HG02678 (cell line): ENCODE data around the gene SGCD.
A peak's percentile ranks its signal among the peaks of the same experiment; 100 is the strongest.

Experiments
- ATAC-seq: cut with Tn5 transposase; IDR thresholded peaks from one replicate; pipeline ENCODE4 v1.9.1; 2021; ENCODE audit warnings: mild to moderate bottlenecking, moderate library complexity; ENCODE audit not compliant: unreplicated experiment

Gene SGCD

DNA sequence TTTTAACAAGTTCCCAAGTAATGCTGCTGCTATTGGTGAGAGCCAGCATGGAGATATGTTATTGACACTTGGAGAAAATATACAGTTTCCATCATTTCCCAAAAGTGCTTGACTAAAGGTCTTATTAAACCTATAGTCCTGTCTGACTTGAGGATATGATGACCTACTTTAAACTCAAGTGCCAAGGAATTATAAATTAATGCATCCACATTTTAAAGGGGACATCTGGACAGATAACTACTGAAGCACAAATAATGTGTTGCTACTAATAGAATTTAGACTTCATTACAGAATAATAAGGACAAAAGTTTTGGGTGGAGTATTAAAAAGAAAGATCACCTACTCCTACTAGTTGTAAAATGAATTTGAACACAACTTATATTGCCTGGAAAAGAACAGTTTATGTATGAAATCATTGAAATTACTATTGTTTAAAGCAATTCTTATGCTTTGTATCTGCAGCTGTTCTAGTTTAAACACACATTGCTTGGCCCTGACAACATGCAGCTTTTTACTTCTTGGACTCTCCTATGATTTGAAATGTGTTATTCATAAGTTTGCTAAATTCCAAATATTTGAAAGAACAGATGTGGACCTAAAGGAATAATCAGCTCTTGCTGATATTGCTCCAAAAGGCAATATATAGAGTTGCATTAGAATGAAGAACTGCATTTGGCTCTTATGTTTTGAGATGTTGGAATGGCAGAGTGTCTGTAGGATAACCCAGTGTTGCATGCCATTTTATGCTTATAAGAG is 73.4 kb downstream of the SGCD start:
- no peak for ATAC-seq

DNA sequence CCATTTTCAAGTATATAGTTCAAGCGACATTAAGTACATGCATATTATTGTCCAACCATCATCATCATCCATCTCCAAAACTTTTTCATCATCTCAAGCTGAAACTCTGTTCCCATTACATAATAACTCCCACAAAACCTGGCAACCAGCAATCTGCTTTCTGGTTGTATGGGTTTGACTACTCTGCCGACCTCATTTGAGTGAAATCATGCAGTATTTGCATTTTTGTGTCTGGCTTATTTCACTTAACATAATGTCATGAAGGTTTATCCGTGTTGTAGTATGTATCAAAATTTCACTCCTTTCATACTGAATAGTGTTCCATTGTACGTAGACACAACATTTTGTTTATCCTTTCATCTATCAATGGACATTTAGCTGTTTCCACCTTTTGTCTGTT is 74.8 kb downstream of the SGCD start:
- ATAC-seq = no peak

DNA sequence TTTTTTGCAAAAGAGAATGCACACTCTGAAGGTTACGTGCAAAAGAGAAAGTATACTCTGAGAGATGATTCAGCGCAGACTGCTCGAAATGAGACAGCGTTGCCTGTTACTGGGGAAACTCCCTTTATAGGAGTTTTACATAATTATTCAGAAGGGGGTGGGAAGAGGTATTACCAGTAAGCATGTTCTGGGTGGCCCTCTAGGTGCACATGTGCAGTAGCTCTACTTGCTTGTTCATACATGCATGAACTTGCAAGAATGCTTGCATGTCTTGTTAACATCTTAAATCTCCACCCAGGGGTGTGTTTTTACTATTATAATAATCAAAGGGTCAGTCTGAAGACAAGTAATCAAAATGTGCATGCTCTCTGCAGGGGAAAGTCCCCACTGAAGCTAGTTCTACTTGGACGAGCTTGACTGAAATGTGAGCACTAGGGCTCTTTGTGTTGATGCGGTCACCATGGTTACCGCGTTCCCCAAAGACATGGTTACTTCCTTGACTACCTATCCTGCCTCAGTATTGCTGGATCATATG is 75.5 kb downstream of the SGCD start:
- ATAC-seq = peak; percentile 97

DNA sequence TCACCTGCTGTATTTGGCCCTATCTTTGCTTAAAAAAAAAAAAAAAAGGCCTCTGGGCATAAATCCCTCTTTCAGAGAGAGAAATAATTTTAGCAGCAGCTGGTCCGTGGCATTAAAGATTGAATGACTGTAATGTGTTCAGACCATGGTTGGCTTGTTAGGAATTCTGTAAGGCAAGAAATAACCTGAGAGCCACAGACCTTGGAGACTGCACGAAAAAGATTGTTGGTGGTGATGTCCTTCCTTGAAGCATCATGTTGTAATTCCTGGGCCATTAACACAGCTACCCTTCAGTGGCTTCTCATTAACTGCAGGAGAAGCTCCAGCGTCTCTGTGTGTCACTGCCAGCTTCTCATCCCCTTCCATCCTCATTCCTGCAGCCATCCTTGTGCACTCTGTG is 79.0 kb downstream of the SGCD start:
- ATAC-seq = no peak

DNA sequence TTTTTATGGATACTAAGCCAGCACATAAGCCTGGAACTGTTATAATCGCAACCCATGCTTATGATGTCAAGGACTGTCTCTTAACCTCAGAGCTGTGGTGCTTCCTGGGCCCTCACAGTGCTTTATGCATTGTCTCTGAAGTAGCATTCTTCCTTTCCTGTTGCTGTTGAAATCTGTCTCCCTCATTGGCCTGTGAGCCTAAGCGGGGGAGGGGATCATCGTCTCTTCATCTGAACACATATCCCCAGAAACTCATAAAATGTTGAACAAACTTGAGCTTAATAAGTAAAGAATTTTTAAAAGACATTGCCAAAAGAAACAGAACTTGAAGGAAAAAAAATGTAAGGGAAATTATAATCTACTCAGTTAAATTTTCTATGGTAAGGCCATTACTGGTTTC is 80.3 kb downstream of the SGCD start:
- no peak for ATAC-seq

DNA sequence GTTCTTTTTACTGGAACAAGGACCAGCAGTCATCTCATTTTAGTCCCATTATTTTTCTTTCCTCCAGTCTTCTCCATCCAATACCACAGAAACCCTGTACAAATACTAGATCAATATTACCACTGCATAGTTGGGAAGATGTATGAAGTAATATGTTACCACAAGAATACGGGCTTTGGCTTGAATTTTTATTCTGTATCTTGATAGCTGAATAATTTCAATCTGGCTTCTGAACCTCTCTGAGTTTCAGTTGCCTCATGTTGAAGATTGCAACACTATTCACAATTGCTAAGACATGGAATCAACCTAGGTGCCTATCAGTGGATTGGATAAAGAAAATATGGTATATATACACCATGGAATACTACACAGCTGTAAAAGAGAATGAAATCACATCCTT is 82.9 kb downstream of the SGCD start:
- no peak for ATAC-seq

DNA sequence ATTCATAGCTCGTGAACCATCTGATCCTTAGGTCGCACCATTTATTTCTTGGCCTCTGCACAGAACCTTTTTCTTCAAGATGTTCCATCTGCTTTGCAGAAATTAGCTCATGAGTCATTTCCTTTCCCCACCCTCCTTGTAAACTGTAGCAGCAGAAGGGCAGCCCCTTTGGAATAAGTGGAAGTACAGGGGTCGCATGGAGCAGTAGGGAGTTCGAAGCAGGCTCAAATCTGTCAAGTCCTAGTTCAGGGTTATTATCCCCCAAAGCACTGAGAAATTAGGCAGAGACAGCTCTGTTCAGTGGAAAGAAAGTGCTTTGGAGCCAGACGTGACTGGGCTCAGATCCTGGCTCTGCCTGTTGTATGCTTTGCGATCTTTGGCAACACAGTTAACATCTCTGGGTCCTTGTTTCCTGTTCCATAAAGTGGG is 84.2 kb downstream of the SGCD start:
- no peak for ATAC-seq

DNA sequence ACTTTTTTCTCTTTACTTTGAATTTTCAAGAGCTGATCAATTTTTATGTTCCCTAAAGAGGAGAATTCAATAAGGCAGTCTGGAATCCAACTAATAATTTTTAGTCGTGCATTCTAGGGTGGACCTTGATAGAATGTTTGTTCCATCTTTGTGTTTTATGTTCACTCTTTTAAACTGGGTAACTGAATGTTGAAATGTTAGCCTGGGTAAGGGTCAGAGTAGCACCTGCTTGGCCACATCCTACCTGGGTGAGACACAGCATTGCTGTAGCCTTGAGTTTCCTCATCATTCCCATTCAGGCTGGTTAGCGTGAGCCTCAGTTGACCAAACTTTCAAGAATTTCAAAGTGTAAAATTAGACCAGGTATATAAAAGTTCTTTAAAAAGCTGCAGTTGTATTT is 85.0 kb downstream of the SGCD start:
- no peak for ATAC-seq

DNA sequence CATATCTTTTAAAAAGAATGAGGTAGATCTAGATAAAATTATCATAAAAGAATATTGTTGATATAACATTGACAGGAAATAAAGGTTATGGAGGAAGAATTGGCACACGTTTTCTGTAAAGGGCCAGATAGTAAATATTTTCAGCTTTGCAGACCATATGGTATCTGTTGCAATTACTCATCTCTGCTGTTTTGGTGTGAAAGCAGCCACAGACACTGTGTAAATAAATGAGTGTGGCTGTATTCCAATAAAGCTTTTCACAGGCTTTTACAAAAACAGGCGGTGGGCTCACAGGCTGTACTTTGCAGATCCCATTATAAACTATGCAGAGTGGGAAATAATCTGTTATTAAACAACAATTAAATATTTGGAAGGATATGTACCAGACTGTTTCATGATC is 87.4 kb downstream of the SGCD start:
- ATAC-seq = no peak

DNA sequence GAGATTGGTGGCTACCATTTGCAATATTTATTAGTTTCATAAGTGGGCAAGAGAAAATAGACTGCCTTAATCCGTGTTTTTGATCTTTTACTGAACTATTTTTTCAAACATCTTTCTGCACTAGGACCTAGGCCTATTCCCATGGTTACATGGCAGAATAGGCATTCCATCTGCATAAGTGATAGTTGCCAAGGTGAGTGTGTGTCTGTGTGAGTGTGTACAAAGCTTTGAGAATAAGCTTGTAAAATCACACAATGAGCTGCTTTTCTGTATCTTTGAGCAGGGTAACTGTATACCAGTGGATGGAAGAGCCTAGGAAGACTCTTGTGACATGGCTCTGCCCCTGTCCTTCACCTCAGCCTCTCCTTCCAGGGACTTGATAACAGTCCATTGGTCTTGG is 92.7 kb downstream of the SGCD start:
- no peak for ATAC-seq

DNA sequence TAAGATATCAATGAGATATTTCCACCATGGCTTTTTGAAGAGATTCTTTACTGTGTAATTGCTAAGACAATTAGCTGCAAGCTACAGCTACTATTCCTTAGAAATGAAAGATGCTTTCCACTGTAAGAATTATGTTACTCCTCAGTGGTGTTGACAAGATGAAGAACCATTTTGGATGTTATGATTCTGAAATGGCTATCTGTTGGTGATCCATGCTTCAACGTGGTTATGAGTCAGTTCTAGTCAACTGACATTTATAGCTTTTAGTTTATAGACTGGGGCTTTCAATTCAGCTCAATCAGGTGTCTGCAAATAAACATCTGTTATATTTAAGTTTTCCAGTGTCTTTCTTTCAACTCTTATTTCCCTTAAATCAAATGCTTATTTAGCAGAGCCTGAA is 93.7 kb downstream of the SGCD start:
- no peak for ATAC-seq

DNA sequence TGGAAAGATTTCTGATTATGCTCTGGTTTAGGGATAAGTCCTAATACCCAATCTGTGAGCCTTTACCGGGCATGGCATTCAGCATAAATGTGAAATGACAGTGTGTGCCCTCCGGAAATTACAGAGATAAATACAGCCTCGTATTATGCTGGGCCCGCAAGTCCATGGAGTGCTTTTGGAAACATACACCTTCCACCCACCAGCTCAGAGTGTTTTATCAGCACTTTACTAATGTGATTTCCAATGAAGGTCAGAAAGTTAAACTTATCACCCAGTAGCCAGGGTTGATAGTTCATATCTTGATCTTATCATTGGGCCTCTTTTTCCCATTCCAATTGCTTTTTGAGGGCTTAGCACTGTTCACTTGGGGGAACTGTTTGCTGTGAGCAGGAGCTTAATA is 94.8 kb downstream of the SGCD start:
- ATAC-seq = no peak

DNA sequence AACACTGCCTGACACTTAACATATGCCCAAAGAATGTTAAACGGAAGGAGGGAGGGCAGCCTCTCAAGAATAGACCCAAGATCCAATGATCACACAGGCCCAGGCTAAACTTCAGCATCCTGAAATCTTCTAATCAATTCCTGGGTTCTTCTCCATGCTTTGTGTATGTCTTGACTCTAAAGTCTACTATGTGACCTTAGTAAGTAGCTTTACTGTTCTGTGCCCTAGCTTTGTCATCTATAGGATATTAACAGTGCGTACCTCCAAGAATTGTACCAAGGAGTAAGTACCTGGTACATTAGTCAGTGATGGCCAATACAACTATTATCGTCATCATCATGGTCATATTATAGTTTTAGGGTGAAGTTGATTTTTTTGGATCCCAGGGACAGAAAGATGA is 96.6 kb downstream of the SGCD start:
- ATAC-seq = no peak

DNA sequence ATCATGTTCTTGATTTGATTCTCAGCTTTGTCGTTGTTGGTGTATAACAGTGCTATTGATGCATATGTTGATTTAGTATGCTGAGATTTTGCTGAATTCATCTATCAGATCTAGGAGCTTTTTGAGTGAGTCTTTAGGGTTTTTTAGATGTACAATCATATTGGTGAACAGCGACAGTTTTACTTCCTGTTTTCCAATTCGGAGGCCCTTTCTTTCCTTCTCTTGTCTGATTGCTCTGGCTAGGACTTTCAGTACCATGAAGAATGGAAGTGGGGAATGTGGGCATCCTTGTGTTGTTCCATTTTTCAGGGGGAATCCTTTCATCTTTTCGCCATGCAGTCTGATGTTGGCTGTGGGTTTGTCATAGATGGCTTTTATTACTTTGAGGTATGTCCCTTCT is 100.4 kb downstream of the SGCD start:
- no peak for ATAC-seq

DNA sequence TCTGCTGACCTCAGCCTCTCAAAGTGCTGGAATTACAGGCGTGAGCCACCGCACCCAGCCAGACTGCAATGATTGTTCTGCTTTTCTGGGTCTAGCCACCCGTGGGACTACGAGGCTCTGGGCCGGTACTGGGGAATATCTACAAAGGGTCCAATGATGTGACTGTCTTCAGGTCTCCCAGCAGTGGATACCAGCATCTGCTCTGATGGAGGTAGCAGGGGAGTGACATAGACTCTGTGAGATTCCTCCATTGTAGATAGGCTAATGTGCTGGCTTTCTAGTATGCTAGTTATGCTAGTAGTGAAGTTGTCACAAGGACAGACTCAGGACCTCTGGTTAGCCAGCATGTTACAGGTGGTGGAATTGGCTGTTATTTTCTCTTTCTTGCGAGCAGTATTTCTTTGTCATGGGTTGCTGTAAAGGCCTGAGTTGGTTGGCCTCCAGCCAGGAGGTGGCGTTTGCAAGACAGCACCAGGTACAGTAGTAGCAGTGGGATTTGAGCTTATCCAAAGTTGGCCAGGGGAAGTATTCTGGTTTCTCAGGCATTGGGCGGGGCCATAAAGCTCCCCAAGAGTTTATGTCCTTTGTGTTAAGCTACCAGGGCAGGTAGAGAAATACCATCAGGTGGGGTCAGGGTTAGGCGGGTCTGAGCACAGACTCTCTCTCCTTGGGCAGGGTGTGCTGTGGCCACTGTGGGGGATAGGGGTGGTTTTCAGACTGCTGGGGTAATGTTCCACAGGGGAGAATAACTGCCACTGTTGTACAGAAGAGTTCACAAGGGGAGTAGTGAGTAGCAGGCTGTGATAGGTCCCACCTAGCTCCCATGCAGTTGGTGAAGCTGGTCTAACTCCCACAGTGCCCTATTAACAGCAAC is 105.2 kb downstream of the SGCD start:
- no peak for ATAC-seq

DNA sequence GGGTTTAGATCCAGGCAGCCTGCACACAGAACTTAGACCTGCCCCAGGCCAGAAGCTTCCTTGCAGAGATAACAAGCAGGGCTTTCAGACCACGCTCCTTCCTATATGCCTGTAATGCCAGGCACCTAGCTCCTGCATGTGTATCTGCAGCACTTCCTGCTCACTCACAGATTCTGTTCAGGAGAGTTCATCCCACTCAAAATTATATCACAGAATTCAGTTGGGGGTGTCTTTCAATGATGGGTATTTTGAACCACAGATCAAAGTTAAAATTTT is 105.8 kb downstream of the SGCD start:
- no peak for ATAC-seq

DNA sequence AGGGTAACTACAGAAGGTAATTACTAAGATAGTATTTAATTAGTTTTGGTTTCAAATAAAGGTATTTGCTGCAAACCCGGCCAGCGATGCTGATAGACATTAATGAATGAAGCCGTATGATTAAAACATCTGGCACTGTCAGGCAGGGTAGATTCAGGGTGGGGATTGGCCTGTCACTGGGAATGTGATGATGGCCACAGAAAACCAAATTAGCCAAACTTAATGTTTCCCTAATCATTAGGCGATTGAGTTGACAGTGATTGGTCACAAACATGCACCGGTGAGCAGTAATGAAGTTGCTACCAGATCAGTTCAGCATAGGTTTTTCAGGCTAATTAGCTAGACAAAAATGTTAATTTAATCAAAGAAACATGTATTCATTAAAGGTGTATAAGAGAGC is 107.5 kb downstream of the SGCD start:
- ATAC-seq = no peak

DNA sequence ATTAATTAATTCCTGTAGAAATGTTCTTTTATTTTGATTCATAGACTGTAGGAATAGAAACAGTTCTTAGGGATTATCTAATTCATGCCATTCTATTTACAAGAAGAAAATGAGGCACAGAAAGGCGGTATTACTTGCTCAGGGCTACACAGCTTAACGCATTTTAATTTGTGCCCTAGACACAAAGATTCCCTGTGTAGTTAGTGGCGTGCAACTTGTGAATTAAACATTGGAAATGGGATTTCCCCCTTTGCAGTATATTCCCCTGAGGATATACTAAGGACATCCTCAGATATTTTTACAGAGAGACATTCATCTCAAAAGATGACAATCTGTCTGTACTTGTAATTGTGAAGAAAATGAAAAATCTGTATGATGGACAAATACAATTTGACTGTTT is 108.1 kb downstream of the SGCD start:
- no peak for ATAC-seq

DNA sequence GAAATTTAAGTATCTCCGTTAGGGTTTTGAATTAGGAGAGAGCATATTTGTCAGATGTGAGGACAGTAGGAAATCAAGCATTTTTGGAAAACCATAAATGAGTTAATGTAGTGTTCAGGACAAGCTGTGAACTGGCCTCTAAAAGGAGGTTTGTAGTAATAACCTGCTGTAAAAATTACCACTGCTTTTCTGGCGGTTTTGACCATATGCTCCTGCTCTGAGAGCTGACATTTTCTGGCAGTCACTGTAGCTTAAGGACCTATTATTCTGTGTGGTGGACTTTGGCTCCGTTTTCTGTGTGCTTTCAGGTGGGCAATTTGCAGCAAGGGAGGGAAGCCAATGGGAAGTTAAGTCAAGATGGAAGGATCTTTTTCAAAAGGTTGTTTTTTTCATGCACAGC is 111.1 kb downstream of the SGCD start:
- ATAC-seq = no peak

DNA sequence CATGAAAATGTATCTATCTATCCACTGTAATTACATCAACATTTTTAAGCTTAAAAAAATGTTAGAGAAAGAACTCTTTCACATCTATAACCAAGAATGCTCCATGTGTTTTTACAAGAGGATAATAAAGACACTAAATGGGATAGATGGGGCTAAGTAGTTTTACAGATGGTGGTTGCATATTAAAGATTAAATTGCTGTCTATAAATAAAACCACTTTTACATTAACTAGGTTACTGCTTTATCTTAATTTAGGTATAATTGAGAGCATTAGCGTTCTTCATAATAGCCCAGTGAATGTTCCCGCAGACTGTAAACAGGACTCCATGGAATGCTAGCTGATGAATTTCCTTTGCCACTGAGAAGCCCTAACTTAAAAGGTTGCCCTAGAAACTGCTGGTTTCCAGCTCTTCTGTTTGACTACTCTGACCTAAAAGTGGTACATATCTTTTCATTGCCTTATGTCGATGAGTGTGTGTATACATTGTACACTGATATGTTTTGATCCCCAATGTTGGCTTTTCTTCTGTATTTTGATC is 117.9 kb downstream of the SGCD start:
- ATAC-seq = no peak

DNA sequence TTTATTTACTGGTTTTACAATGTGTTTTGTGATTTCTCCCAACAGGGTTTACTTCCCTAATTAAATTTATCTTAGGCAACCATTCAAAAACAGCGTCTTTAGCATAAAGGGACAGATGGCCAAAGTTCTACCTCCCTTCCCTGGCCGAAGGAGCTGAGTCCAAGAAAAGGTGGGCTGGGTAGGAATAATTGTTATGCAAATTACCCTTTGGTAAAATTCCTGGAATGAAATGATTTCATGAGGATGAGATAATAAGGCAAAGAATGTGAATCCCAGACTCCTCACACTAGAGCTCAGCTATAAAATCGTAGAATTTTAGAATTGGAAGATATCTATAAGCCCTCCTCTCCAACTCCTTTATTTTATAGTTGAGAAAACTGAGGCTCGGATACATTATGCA is 119.6 kb downstream of the SGCD start:
- ATAC-seq = no peak

DNA sequence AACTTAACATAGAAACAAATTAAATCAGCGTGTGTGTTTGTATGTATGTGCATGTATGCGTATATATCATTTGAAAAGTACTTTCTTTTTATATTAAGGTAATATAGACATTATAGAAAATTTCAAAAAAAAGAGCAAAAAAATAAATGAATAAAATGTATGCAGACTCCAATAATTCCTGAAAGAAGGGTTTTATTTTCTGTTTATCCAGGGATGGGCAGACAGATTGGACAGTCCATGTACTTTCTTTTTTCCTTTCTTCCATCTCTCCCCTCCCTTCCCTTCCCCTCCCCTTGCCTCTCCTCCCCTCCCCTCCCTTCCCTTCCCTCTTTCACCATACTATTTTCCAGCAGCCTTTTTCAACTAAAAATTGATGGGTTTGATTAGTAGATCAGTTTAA is 123.8 kb downstream of the SGCD start:
- ATAC-seq = no peak
